H9 (cell line): Measurements from ENCODE around the gene SLC2A2. TPM values are rescaled to one million over a fixed set of nuclear protein-coding genes. Genes with fewer than 3 reads are reported as not detected.

ENCODE experiments used
- DNase-seq: peaks from one replicate; pipeline ENCODE4 v3.0.0-alpha.2; 2017
- H2AFZ ChIP-seq: one replicate; pipeline ENCODE4 v1.6.1; 2013; ENCODE audit warnings: mild to moderate bottlenecking, low read length, control low read depth, moderate library complexity
- H2AK5ac ChIP-seq: 2 replicates; pipeline ENCODE4 v1.6.1; 2013; ENCODE audit warnings: low read length, control low read depth, mixed read lengths; ENCODE audit not compliant: insufficient read length
- H2BK120ac ChIP-seq: one replicate; pipeline ENCODE4 v1.6.1; 2013; ENCODE audit warnings: low read depth, mild to moderate bottlenecking, low read length, control low read depth, inconsistent platforms; ENCODE audit not compliant: poor library complexity, severe bottlenecking
- H2BK12ac ChIP-seq: 2 replicates; pipeline ENCODE4 v1.6.1; 2013; ENCODE audit warnings: low read length, control low read depth, mixed read lengths, low read depth; ENCODE audit not compliant: insufficient read length
- H2BK15ac ChIP-seq: 2 replicates; pipeline ENCODE4 v1.6.1; 2013; ENCODE audit warnings: low read depth, low read length, control low read depth
- H2BK20ac ChIP-seq: one replicate; pipeline ENCODE4 v1.6.1; 2013; ENCODE audit warnings: low read depth, mild to moderate bottlenecking, low read length, control low read depth, inconsistent platforms; ENCODE audit not compliant: poor library complexity, severe bottlenecking
- H2BK5ac ChIP-seq: 2 replicates; pipeline ENCODE4 v1.6.1; 2013; ENCODE audit warnings: low read length, control low read depth, mixed read lengths; ENCODE audit not compliant: insufficient read length
- H3K14ac ChIP-seq: 2 replicates; pipeline ENCODE4 v1.6.1; 2013; ENCODE audit warnings: low read length, control low read depth; ENCODE audit not compliant: insufficient read depth
- H3K18ac ChIP-seq: 2 replicates; pipeline ENCODE4 v1.6.1; 2013; ENCODE audit warnings: low read depth, mild to moderate bottlenecking, mixed read lengths, low read length, control low read depth; ENCODE audit not compliant: insufficient read length
- H3K23ac ChIP-seq: 2 replicates; pipeline ENCODE4 v1.6.1; 2013; ENCODE audit warnings: low read length, control low read depth, mixed read lengths, low read depth; ENCODE audit not compliant: insufficient read length
- H3K23me2 ChIP-seq: 2 replicates; pipeline ENCODE4 v1.6.1; 2013; ENCODE audit warnings: low read depth, mild to moderate bottlenecking, mixed read lengths, low read length, control low read depth; ENCODE audit not compliant: insufficient read length, poor library complexity, severe bottlenecking
- H3K27ac ChIP-seq: 2 replicates; pipeline ENCODE4 v1.5.1; 2013; ENCODE audit warnings: low read length, control low read depth, mixed read lengths, low read depth; ENCODE audit not compliant: insufficient read length
- H3K27me3 ChIP-seq: 2 replicates; pipeline ENCODE4 v1.6.1; 2013; ENCODE audit warnings: low read length, control low read depth, inconsistent platforms; ENCODE audit not compliant: insufficient read depth
- H3K4ac ChIP-seq: 2 replicates; pipeline ENCODE4 v1.6.1; 2013; ENCODE audit warnings: low read depth, mild to moderate bottlenecking, control low read depth, inconsistent platforms, low read length, moderate library complexity
- H3K4me1 ChIP-seq: 2 replicates; pipeline ENCODE4 v1.6.1; 2013; ENCODE audit warnings: low read length, control low read depth, inconsistent platforms; ENCODE audit not compliant: insufficient read depth
- H3K4me2 ChIP-seq: 2 replicates; pipeline ENCODE4 v1.6.1; 2013; ENCODE audit warnings: low read length, control low read depth, mixed read lengths; ENCODE audit not compliant: insufficient read length, insufficient read depth
- H3K56ac ChIP-seq: 2 replicates; pipeline ENCODE4 v1.6.1; 2013; ENCODE audit warnings: low read depth, mild to moderate bottlenecking, mixed read lengths, low read length, control low read depth; ENCODE audit not compliant: insufficient read length
- H3K79me1 ChIP-seq: 2 replicates; pipeline ENCODE4 v1.6.1; 2013; ENCODE audit warnings: low read depth, mild to moderate bottlenecking, moderate library complexity, low read length, control low read depth, inconsistent platforms; ENCODE audit not compliant: insufficient read depth, poor library complexity, severe bottlenecking
- H3K79me2 ChIP-seq: 2 replicates; pipeline ENCODE4 v1.6.1; 2013; ENCODE audit warnings: low read length, control low read depth, inconsistent platforms; ENCODE audit not compliant: insufficient read depth
- H3K9ac ChIP-seq: 2 replicates; pipeline ENCODE4 v1.6.1; 2013; ENCODE audit warnings: low read length, control low read depth, mixed read lengths; ENCODE audit not compliant: insufficient read length; ENCODE audit errors: extremely low read depth
- H3K9me3 ChIP-seq: one replicate; pipeline ENCODE4 v1.6.1; 2013; ENCODE audit warnings: low read depth, low read length, inconsistent platforms; ENCODE audit not compliant: control insufficient read depth
- H3T11ph ChIP-seq: one replicate; pipeline ENCODE4 v1.6.1; 2013; ENCODE audit warnings: mild to moderate bottlenecking, low read length, control low read depth, inconsistent platforms
- H4K20me1 ChIP-seq: one replicate; pipeline ENCODE4 v1.6.1; 2013; ENCODE audit not compliant: control insufficient read depth, insufficient read length, insufficient read depth
- H4K5ac ChIP-seq: 2 replicates; pipeline ENCODE4 v1.6.1; 2013; ENCODE audit warnings: low read depth, mild to moderate bottlenecking, mixed read lengths, low read length, control low read depth; ENCODE audit not compliant: insufficient read length
- H4K8ac ChIP-seq: replicated peaks from 2 replicates; pipeline ENCODE4 v1.6.1; 2013; ENCODE audit warnings: low read length, control low read depth, mixed read lengths, low read depth; ENCODE audit not compliant: insufficient read length
- H4K91ac ChIP-seq: 2 replicates; pipeline ENCODE4 v1.6.1; 2013; ENCODE audit warnings: low read depth, mild to moderate bottlenecking, moderate library complexity, mixed read lengths, low read length, control low read depth; ENCODE audit not compliant: insufficient read length
- H3K27ac Mint-ChIP-seq, 3 experiments: 2 replicates in 2 of 3; 3 replicates in 1 of 3; pipeline ENCODE4 v1.8.0; 2020 to 2021; ENCODE audit warnings: mixed read lengths in 3 of 3, mild to moderate bottlenecking in 1 of 3, moderate library complexity in 1 of 3
- H3K27me3 Mint-ChIP-seq: 2 replicates; pipeline ENCODE4 v1.8.0; 2021; ENCODE audit warnings: low read depth, mild to moderate bottlenecking, moderate library complexity, mixed read lengths
- H3K36me3 Mint-ChIP-seq, 3 experiments: 2 replicates in 2 of 3; 3 replicates in 1 of 3; pipeline ENCODE4 v1.8.0; 2020 to 2021; ENCODE audit warnings: low read depth in 3 of 3, mixed read lengths in 3 of 3; ENCODE audit not compliant: insufficient read depth in 1 of 3
- H3K4me1 Mint-ChIP-seq, 2 experiments: 2 replicates each; pipeline ENCODE4 v1.8.0; 2020; ENCODE audit warnings: mixed read lengths in 2 of 2
- H3K4me3 Mint-ChIP-seq, 2 experiments: 2 replicates in 1 of 2; 3 replicates in 1 of 2; pipeline ENCODE4 v1.8.0; 2020 to 2021; ENCODE audit warnings: mild to moderate bottlenecking in 2 of 2, mixed read lengths in 2 of 2, moderate library complexity in 1 of 2
- H3K9me3 Mint-ChIP-seq, 2 experiments: 2 replicates in 1 of 2; 3 replicates in 1 of 2; pipeline ENCODE4 v1.8.0; 2020; ENCODE audit warnings: mild to moderate bottlenecking in 2 of 2, mixed read lengths in 2 of 2, moderate library complexity in 1 of 2
- CTCF ChIP-seq: fragments of 200-600 bp; sonication (generic); conservative IDR thresholded peaks from 3 replicates; pipeline ENCODE4 v1.8.0; 2021; ENCODE audit warnings: antibody characterized with exemption, mild to moderate bottlenecking
- total RNA-seq: library from RNA; stranded (reverse); gene quantifications from 2 replicates; pipeline ENCODE4 v1.2.1, GENCODE V29; 2021

Gene SLC2A2
- total RNA-seq, 1 experiment from 2014 or later: not detected

DNA sequence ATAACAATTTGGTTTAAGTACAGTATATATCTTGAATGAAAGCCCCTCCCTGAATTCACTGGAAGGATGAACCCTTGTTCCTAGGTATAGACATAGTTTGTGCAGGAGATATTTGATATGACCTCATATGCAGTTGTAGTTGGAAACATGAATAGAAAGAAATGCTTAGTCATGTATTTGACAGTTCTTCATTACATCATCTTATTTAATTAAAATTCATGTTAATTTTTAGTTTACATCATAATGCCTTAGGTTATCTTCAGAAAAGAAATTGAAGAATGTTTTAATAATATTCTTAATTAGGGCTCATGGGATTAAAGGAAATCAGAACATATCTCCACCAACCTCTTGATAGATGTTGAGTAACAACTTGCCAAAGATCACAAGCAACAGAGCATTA, 19.2 kb downstream of the SLC2A2 start:
- H2AK5ac ChIP-seq: no peak overlapping the region
- no peak overlapping the region for H2BK15ac ChIP-seq
- no peak overlapping the region for H3K4me2 ChIP-seq
- H3K18ac ChIP-seq: no peak overlapping the region
- H4K20me1 ChIP-seq: no peaks in the 10 kb centered on the region
- Mint-ChIP-seq H3K4me3 (no peak overlapping the region), H3K27me3 (no peaks in the 10 kb centered on the region; the same call in 1 of the 2 replicates), H3K4me1 (no peaks in the 10 kb centered on the region), H3K9me3 (no peaks in the 10 kb centered on the region), H3K36me3 (no peaks in the 10 kb centered on the region), H3K27ac (no peak overlapping the region)
- H3K56ac ChIP-seq: no peak overlapping the region
- H4K91ac ChIP-seq: no peak overlapping the region
- H3K4ac ChIP-seq: no peak overlapping the region
- H2AFZ ChIP-seq: no peak overlapping the region
- H3K79me2 ChIP-seq: no peaks in the 10 kb centered on the region
- H4K8ac ChIP-seq: no peak overlapping the region
- no peak overlapping the region for H2BK5ac ChIP-seq
- H3K23ac ChIP-seq: no peak overlapping the region
- TF ChIP-seq CTCF: no peak
- DNase-seq: no peak
- no peaks in the 10 kb centered on the region for H3K23me2 ChIP-seq
- no peak overlapping the region for H3K14ac ChIP-seq
- no peak overlapping the region for H2BK20ac ChIP-seq
- H3K9ac ChIP-seq: no peak overlapping the region
- no peak overlapping the region for H3K27ac ChIP-seq
- H2BK12ac ChIP-seq: no peak overlapping the region
- H3T11ph ChIP-seq: no peak overlapping the region
- no peaks in the 10 kb centered on the region for H3K9me3 ChIP-seq
- no peak overlapping the region for H4K5ac ChIP-seq
- no peaks in the 10 kb centered on the region for H3K4me1 ChIP-seq
- no peaks in the 10 kb centered on the region for H3K27me3 ChIP-seq
- no peak overlapping the region for H2BK120ac ChIP-seq
- H3K79me1 ChIP-seq: no peaks in the 10 kb centered on the region
